B cell (primary cell): ENCODE measurements around the gene WNK1.

Experiments used
- CTCF ChIP-seq: fragments of 200-600 bp; IDR thresholded peaks from one replicate; pipeline ENCODE4 v1.8.0; 2022; ENCODE audit warnings: antibody characterized with exemption, mild to moderate bottlenecking
- EZH2 ChIP-seq: IDR thresholded peaks from 2 replicates; pipeline ENCODE4 v1.6.1; 2012; ENCODE audit warnings: borderline replicate concordance, low read depth, mild to moderate bottlenecking, moderate library complexity, low read length; ENCODE audit not compliant: insufficient read depth, poor library complexity, severe bottlenecking

DNA sequence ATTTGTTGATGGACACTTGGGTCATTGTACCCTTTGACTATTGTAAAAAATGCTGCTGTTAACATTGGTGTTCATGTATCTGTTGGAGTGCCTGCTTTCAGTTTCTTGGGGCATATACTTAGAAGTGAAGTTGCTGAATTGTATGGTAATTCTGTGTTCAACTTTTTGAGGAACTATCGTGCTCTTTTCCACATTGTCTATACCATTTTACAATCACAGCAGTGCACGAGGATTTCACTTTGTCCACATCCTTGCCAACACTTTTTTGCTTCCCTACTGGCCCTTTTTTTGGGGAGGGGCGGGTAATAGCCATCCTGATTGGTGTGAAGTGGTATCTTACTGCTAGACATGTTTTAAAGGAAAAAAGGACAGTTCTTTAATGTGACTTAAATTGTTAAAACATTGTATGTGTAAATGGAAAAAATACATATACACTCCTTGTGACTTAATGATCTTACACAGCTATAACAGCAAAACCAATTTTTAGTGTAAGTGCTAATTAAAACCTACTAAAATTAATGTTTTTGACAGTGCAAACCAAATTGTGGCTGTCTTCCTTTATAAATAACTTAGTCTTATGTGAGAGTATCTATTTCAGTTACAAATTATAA is 52.7 kb downstream of the WNK1 start:
- TF ChIP-seq CTCF (no peak), EZH2 (no peak)
